Calu3 (cell line): ENCODE results near the gene CYB5D1. TPM values are rescaled to one million over a fixed set of nuclear protein-coding genes. Genes with fewer than 3 reads are reported as not detected.

Experiments used
- BruUV-seq: library from RNA; stranded (reverse); fragments of 400-500 nt; replicated peaks from 2 replicates; lab custom pipeline; 2021; lab: Mats Ljungman, UMichigan
- CTCF ChIA-PET: fragments of 300-600 bp; sonication (Branson Sonifier 250); formaldehyde crosslinking; loops from one replicate; lab custom pipeline; 2022; ENCODE audit warnings: antibody characterized with exemption; lab: Charles Lee
- DNase-seq: peaks from one replicate; pipeline ENCODE4 v3.0.0; 2022
- H3K27ac Mint-ChIP-seq: one replicate; pipeline ENCODE4 v1.8.0; 2022; ENCODE audit warnings: mixed read lengths; ENCODE audit not compliant: unreplicated experiment
- H3K27me3 Mint-ChIP-seq: one replicate; pipeline ENCODE4 v1.8.0; 2022; ENCODE audit warnings: mixed read lengths; ENCODE audit not compliant: unreplicated experiment
- H3K36me3 Mint-ChIP-seq: one replicate; pipeline ENCODE4 v1.8.0; 2022; ENCODE audit warnings: mild to moderate bottlenecking, moderate library complexity, mixed read lengths; ENCODE audit not compliant: insufficient read depth, unreplicated experiment
- H3K4me1 Mint-ChIP-seq: one replicate; pipeline ENCODE4 v1.8.0; 2022; ENCODE audit warnings: mild to moderate bottlenecking, low read depth, mixed read lengths; ENCODE audit not compliant: unreplicated experiment
- H3K4me3 Mint-ChIP-seq: one replicate; pipeline ENCODE4 v1.8.0; 2022; ENCODE audit warnings: mild to moderate bottlenecking, low read depth, moderate library complexity, mixed read lengths; ENCODE audit not compliant: unreplicated experiment
- H3K9me3 Mint-ChIP-seq: one replicate; pipeline ENCODE4 v1.8.0; 2022; ENCODE audit warnings: low read depth, mixed read lengths; ENCODE audit not compliant: unreplicated experiment
- CTCF ChIP-seq: fragments of 200-600 bp; IDR thresholded peaks from one replicate; pipeline ENCODE4 v1.8.0; 2022; ENCODE audit warnings: antibody characterized with exemption; ENCODE audit not compliant: unreplicated experiment
- intact Hi-C: fragments of 100-400 bp; cut with micrococcal nuclease; formaldehyde crosslinking; loops from one replicate; pipeline ENCODE4 v1.10.0; 2022; ENCODE audit not compliant: unreplicated experiment
- total RNA-seq: library from RNA; stranded (reverse); gene quantifications from 2 replicates; pipeline ENCODE4 v1.2.3, GENCODE V29; 2022

CYB5D1 gene
- total RNA-seq, 1 experiment from 2014 or later, result 8.0 TPM

- no peaks in the 10 kb centered on the region for H3K4me1 Mint-ChIP-seq
- no peaks in the 10 kb centered on the region for H3K27me3 Mint-ChIP-seq
- CTCF ChIA-PET, result no interaction called here
- H3K36me3 Mint-ChIP-seq, result peaks cover 36% of the 10 kb centered on the region
- no peak overlapping the region for H3K4me3 Mint-ChIP-seq
- DNase-seq, result no peak
- intact Hi-C loops, result loop anchor here (5.0 kb wide), 1 partner anchor 35 kb away; no protein-coding TSS in a partner anchor
- no TSS peak for BruUV-seq
- no peaks in the 10 kb centered on the region for H3K9me3 Mint-ChIP-seq
- no peak overlapping the region for H3K27ac Mint-ChIP-seq
- no peak for TF ChIP-seq CTCF
These were observed 39.3 kb downstream of the CYB5D1 start for GRCh38 chr17:7897090-7897489.

- intact Hi-C loops, result loop anchor here (5.0 kb wide), 1 partner anchor 35 kb away; no protein-coding TSS in a partner anchor
- no peaks in the 10 kb centered on the region for H3K9me3 Mint-ChIP-seq
- H3K4me3 Mint-ChIP-seq, result no peak overlapping the region
- no peak overlapping the region for H3K27ac Mint-ChIP-seq
- CTCF ChIA-PET, result no interaction called here
- no peak for DNase-seq
- no peaks in the 10 kb centered on the region for H3K4me1 Mint-ChIP-seq
- no peak for TF ChIP-seq CTCF
- H3K36me3 Mint-ChIP-seq, result peaks cover 41% of the 10 kb centered on the region
- BruUV-seq, result no TSS peak
- H3K27me3 Mint-ChIP-seq, result no peaks in the 10 kb centered on the region
These were observed 40.0 kb downstream of the CYB5D1 start for GRCh38 chr17:7897773-7898172.

- DNase-seq, result no peak
- TF ChIP-seq CTCF, result no peak
- BruUV-seq, result TSS peak; percentile 32
- Mint-ChIP-seq H3K4me1 (no peaks in the 10 kb centered on the region), H3K27me3 (no peaks in the 10 kb centered on the region), H3K36me3 (peaks cover 30% of the 10 kb centered on the region), H3K9me3 (no peaks in the 10 kb centered on the region), H3K4me3 (no peak overlapping the region), H3K27ac (no peak overlapping the region)
- intact Hi-C loops, result no loop called here
- CTCF ChIA-PET, result no interaction called here
These were observed 45.6 kb downstream of the CYB5D1 start for GRCh38 chr17:7903154-7904103.

- TF ChIP-seq CTCF, result no peak
- no peak overlapping the region for H3K27ac Mint-ChIP-seq
- no peaks in the 10 kb centered on the region for H3K9me3 Mint-ChIP-seq
- no peaks in the 10 kb centered on the region for H3K27me3 Mint-ChIP-seq
- intact Hi-C loops, result no loop called here
- H3K4me3 Mint-ChIP-seq, result no peak overlapping the region
- no peak for DNase-seq
- peaks cover 7% of the 10 kb centered on the region for H3K36me3 Mint-ChIP-seq
- BruUV-seq, result no TSS peak
- no peaks in the 10 kb centered on the region for H3K4me1 Mint-ChIP-seq
- CTCF ChIA-PET, result no interaction called here
These were observed 51.3 kb downstream of the CYB5D1 start for GRCh38 chr17:7909089-7909488.
